ENCODE measurements around the gene ZNF528.

The ZNF528 gene

DNA sequence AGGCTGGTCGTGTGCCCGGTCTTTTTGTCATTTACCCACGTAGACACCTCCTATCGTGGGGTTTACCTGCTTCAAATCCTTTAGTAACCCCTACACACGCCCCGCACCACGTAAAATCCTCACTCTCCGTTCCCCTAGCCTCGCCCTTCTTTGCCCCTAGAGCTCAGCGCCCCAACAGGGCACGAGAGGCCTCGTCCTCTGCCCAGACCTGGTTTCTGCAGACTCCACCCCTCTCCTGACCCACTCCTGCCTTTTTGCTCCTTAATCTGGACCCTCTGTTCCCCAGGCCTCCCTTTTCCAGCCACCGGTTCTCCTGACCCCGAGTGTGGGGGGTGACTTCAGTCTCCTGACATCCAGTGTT, 412 bp downstream of the ZNF528 start:
- TF ChIP-seq, protein P1, sequence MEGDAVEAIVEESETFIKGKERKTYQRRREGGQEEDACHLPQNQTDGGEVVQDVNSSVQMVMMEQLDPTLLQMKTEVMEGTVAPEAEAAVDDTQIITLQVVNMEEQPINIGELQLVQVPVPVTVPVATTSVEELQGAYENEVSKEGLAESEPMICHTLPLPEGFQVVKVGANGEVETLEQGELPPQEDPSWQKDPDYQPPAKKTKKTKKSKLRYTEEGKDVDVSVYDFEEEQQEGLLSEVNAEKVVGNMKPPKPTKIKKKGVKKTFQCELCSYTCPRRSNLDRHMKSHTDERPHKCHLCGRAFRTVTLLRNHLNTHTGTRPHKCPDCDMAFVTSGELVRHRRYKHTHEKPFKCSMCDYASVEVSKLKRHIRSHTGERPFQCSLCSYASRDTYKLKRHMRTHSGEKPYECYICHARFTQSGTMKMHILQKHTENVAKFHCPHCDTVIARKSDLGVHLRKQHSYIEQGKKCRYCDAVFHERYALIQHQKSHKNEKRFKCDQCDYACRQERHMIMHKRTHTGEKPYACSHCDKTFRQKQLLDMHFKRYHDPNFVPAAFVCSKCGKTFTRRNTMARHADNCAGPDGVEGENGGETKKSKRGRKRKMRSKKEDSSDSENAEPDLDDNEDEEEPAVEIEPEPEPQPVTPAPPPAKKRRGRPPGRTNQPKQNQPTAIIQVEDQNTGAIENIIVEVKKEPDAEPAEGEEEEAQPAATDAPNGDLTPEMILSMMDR (IDR thresholded peaks at IDR 0.05; ENCODE audit: low read length): no peak
- no peak for TF ChIP-seq EZH2 (IDR thresholded peaks at IDR 0.05; ENCODE audit: borderline replicate concordance, low read length)
- Histone ChIP-seq H3K4me2 (ENCODE audit: low read length) (no peak overlapping the region), H3K9ac (ENCODE audit: low read length) (no peak overlapping the region), H3K79me2 (ENCODE audit: insufficient read depth, low read length) (no peaks in the 10 kb centered on the region), H3K27ac (ENCODE audit: low read depth, low read length, poor library complexity, severe bottlenecking) (no peak overlapping the region), H3K9me2 (ENCODE audit: low read depth, low read length) (no peaks in the 10 kb centered on the region), H3F3A (ENCODE audit: insufficient read depth, low read length) (no peaks in the 10 kb centered on the region), H2AFZ (ENCODE audit: low read length) (no peak overlapping the region), H3K4me1 (ENCODE audit: insufficient read depth, low read length, severe bottlenecking) (no peaks in the 10 kb centered on the region), H3K36me3 (ENCODE audit: insufficient read depth, low read length) (no peaks in the 10 kb centered on the region), H3K27me3 (ENCODE audit: insufficient read depth, low read length) (no peaks in the 10 kb centered on the region), H4K20me1 (ENCODE audit: insufficient read depth, low read length) (no peaks in the 10 kb centered on the region), H3K9me3 (ENCODE audit: low read length) (no peaks in the 10 kb centered on the region), H3K4me3 (ENCODE audit: low read depth, low read length, poor library complexity, severe bottlenecking) (no peak overlapping the region)

DNA sequence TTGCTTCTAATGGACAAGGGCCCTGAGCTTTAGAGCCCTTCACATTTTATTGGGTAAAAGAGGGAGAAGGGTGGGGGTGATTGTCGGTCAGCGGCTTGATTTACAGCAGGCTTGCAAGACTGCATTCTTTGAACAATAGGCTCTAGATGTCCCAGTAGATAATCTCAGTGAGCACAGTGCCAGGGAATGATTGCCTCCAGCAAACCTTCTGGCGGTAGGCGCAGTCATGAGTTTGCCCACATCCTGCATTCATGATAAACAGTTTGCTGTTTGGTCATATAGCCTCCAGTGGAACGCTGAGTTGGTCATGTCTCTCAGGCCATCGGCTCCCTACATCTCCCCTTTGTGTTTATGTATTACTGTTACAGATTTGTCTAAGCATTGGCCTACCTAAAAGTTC, 12.6 kb downstream of the ZNF528 start:
- Histone ChIP-seq H3K4me1 (ENCODE audit: insufficient read depth, low read length, severe bottlenecking) (no peaks in the 10 kb centered on the region), H3K4me3 (ENCODE audit: low read depth, low read length, poor library complexity, severe bottlenecking) (no peak overlapping the region), H4K20me1 (ENCODE audit: insufficient read depth, low read length) (no peaks in the 10 kb centered on the region), H3F3A (ENCODE audit: insufficient read depth, low read length) (no peaks in the 10 kb centered on the region), H3K36me3 (ENCODE audit: insufficient read depth, low read length) (no peaks in the 10 kb centered on the region), H3K27me3 (ENCODE audit: insufficient read depth, low read length) (no peaks in the 10 kb centered on the region), H2AFZ (ENCODE audit: low read length) (no peak overlapping the region), H3K4me2 (ENCODE audit: low read length) (no peak overlapping the region), H3K27ac (ENCODE audit: low read depth, low read length, poor library complexity, severe bottlenecking) (no peak overlapping the region), H3K9ac (ENCODE audit: low read length) (no peak overlapping the region), H3K9me3 (ENCODE audit: low read length) (peaks cover under 1% of the 10 kb centered on the region; the same call in 1 of the 2 replicates), H3K79me2 (ENCODE audit: insufficient read depth, low read length) (no peaks in the 10 kb centered on the region), H3K9me2 (ENCODE audit: low read depth, low read length) (no peaks in the 10 kb centered on the region)
- TF ChIP-seq, protein P1 (IDR thresholded peaks at IDR 0.05; ENCODE audit: low read length): no peak
- no peak for TF ChIP-seq EZH2 (IDR thresholded peaks at IDR 0.05; ENCODE audit: borderline replicate concordance, low read length)

DNA sequence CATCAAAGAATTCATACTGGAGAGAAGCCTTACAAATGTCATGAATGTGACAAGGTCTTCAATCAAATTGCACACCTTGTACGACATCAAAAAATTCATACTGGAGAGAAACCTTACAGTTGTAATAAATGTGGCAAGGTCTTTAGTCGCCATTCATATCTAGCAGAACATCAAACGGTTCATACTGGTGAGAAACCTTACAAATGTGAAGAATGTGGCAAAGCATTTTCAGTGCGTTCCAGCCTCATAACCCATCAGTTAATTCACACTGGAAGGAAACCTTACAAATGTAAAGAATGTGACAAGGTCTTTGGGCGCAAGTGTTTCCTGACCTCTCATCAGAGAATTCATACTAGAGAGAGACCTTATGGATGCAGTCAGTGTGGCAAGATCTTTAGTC, 18.1 kb downstream of the ZNF528 start:
- Histone ChIP-seq H3K36me3 (ENCODE audit: insufficient read depth, low read length) (no peaks in the 10 kb centered on the region; the same call in 1 of the 2 replicates), H4K20me1 (ENCODE audit: insufficient read depth, low read length) (no peaks in the 10 kb centered on the region), H3K4me1 (ENCODE audit: insufficient read depth, low read length, severe bottlenecking) (no peaks in the 10 kb centered on the region), H3K27ac (ENCODE audit: low read depth, low read length, poor library complexity, severe bottlenecking) (no peak overlapping the region), H3K79me2 (ENCODE audit: insufficient read depth, low read length) (no peaks in the 10 kb centered on the region), H3K27me3 (ENCODE audit: insufficient read depth, low read length) (no peaks in the 10 kb centered on the region), H2AFZ (ENCODE audit: low read length) (no peak overlapping the region), H3K4me3 (ENCODE audit: low read depth, low read length, poor library complexity, severe bottlenecking) (no peak overlapping the region), H3K4me2 (ENCODE audit: low read length) (no peak overlapping the region), H3K9me3 (ENCODE audit: low read length) (peaks cover 12% of the 10 kb centered on the region), H3K9ac (ENCODE audit: low read length) (no peak overlapping the region), H3K9me2 (ENCODE audit: low read depth, low read length) (no peaks in the 10 kb centered on the region), H3F3A (ENCODE audit: insufficient read depth, low read length) (no peaks in the 10 kb centered on the region)
- no peak for TF ChIP-seq EZH2 (IDR thresholded peaks at IDR 0.05; ENCODE audit: borderline replicate concordance, low read length)
- TF ChIP-seq, protein P1 (IDR thresholded peaks at IDR 0.05; ENCODE audit: low read length): no peak
